Measurements from ENCODE around the gene CD164L2.

CD164L2 gene

GRCh38 chr1:27332536-27333281, 50.4 kb downstream of the CD164L2 start:
- FAIRE-seq (no peak), DNase-seq (ENCODE audit: insufficient read length, low spot score) (no peak)
- TF ChIP-seq POLR2A (IDR thresholded peaks at IDR 0.05; ENCODE audit: low read depth, low read length): no peak

GRCh38 chr1:27331922-27332321, 51.2 kb downstream of the CD164L2 start:
- FAIRE-seq (no peak), DNase-seq (ENCODE audit: insufficient read length, low spot score) (no peak)
- no peak for TF ChIP-seq POLR2A (IDR thresholded peaks at IDR 0.05; ENCODE audit: low read depth, low read length)

GRCh38 chr1:27331426-27331825, 51.7 kb downstream of the CD164L2 start:
- FAIRE-seq: no peak
- no peak for TF ChIP-seq POLR2A (IDR thresholded peaks at IDR 0.05; ENCODE audit: low read depth, low read length)

GRCh38 chr1:27330786-27331185, 52.3 kb downstream of the CD164L2 start:
- FAIRE-seq (no peak), DNase-seq (ENCODE audit: insufficient read length, low spot score) (no peak)
- TF ChIP-seq POLR2A (IDR thresholded peaks at IDR 0.05; ENCODE audit: low read depth, low read length): no peak

More at GRCh38 chr1:27331426-27331825, 51.7 kb downstream of the CD164L2 start:
- DNase-seq (ENCODE audit: insufficient read length, low spot score): no peak
